Spleen (tissue), 7 donors: ENCODE results near the gene PSMB9.

Source experiments
- CTCF ChIP-seq, 11 experiments: fragments of 200-600 bp in 7 of 11; fragments of 450-650 bp in 4 of 11; sonication (generic) in 4 of 11; IDR thresholded peaks in 8 of 11; conservative IDR thresholded peaks in 3 of 11; 1 replicate in 7 of 11; 2 replicates in 4 of 11; pipeline versions ENCODE4 v1.4.0 to v1.8.0; 2016 to 2021; ENCODE audit warnings: antibody characterized with exemption in 11 of 11, inconsistent platforms in 4 of 11, mild to moderate bottlenecking in 1 of 11
- POLR2A ChIP-seq, 3 donors: fragments of 450-650 bp; IDR thresholded peaks; one replicate each; pipeline ENCODE4 v1.5.1; 2017; ENCODE audit warnings: antibody characterized with exemption in 3 of 3, mild to moderate bottlenecking in 1 of 3
- POLR2AphosphoS5 ChIP-seq, 3 donors: sonication (generic); formaldehyde crosslinking; IDR thresholded peaks; one replicate each; pipeline ENCODE4 v1.5.1; 2017; ENCODE audit warnings: antibody characterized with exemption in 3 of 3
- donor health status: DM: no; HTN: no; CAD: no; lungs with moderate emphysema.
- donor health status: DM: no; HTN: no; CAD: no.
- donor health status: DM: no; HTN: no; CAD: no.

DNA sequence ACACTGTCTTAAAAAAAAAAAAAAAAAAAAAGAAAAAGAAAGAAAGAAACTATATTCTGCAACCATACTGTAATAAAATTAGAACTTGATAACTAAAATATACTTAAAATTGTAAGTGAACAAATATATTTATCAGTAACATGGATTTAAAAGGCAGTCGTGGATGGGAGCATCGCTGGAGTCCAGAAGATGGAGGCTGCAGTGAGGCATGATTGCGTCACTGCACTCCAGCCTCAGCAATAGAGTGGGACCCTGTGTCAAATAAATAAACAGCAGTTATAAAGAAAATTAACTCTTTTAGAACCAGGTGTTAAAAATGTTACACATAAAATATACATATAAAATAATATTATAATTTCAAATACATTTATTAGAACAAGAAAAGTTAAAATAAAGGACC, 8.7 kb downstream of the PSMB9 start:
- TF ChIP-seq POLR2A (IDR thresholded peaks at IDR 0.05) (no peak), POLR2AphosphoS5 (IDR thresholded peaks at IDR 0.05) (no peak), CTCF (IDR thresholded peaks at IDR 0.05 in 8 of 11, conservative IDR thresholded peaks at IDR 0.05 in 3 of 11) (no peak)
